ENCODE data around the gene RBKS. TPM values are rescaled to one million over a fixed set of nuclear protein-coding genes. Genes with fewer than 3 reads are reported as not detected.

RBKS gene
- total and polyA plus RNA-seq, 2 of the 13 experiments (the other 11 are each of a cell fraction or from before 2014, with no cell fraction given), result 7.7 to 8.3 TPM

DNA sequence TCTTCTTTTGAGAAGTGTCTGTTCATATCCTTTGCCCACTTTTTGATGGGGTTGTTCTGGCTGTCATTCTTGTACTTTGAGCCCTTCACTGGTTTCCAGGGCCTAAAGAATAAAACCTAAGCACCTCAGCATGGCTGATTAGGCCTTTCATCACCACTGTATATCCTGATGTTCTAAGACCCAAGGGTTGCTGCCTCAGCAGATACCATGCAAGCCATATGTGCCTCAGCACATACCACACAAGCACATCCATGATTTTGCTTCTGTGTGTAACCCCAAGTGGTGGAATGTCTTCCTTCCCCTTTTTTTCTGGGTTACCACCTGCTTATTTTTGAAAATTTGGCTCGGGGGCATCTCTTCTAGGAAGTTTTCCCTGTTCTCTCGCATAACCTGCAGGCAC is 11.4 kb downstream of the RBKS start:
- Histone ChIP-seq H3K27ac (ENCODE audit: extremely low read length, insufficient read depth, low read length) (no peak overlapping the region), H4K20me1 (ENCODE audit: insufficient read depth, low read length) (no peaks in the 10 kb centered on the region), H3K9me3 (ENCODE audit: low read length) (peaks cover 13% of the 10 kb centered on the region), H3K9ac (ENCODE audit: insufficient read depth, low read depth, low read length) (no peak overlapping the region), H3K4me3 (replicated peaks in 1 of 3; ENCODE audit: insufficient read depth in 1 of 3, low read depth in 2 of 3, low read length in 3 of 3) (no peak overlapping the region), H3K4me2 (ENCODE audit: low read depth, low read length) (no peak overlapping the region), H3K36me3 (replicated peaks in 1 of 2; ENCODE audit: control insufficient read depth in 1 of 2, insufficient read depth in 2 of 2, low read length in 2 of 2) (no peaks in the 10 kb centered on the region; a peak in 1 of 5 replicates), H3K27me3 (ENCODE audit: control insufficient read depth in 1 of 2, insufficient read depth in 2 of 2, low read length in 2 of 2) (no peaks in the 10 kb centered on the region), H2AFZ (ENCODE audit: low read length) (no peak overlapping the region), H3K79me2 (ENCODE audit: insufficient read depth, low read length) (no peaks in the 10 kb centered on the region), H3K4me1 (ENCODE audit: insufficient read depth, low read length) (peaks cover 20% of the 10 kb centered on the region)
- ATAC-seq (no peak), DNase-seq (ENCODE audit: low spot score) (no peak), FAIRE-seq (no peak)
- intact Hi-C loops (cut with micrococcal nuclease; ENCODE audit: unreplicated experiment) (no loop called here), in situ Hi-C loops (cut with HindIII; ENCODE audit: extremely low pct_ligation_motif_present, low pct_unique_long_range_greater_than_20kb) (no loop called here)
- WGBS (ENCODE audit: low lambda C conversion rate), result 82% methylated on average over 2 of the region's 2 CpGs
- ChIA-PET CTCF (ENCODE audit: low intra/inter-chr PET ratio, low total read pairs) (no interaction called here), POLR2A (no interaction called here)
- BruUV-seq (replicated peaks), result no TSS peak
- TF ChIP-seq MAFF (IDR thresholded peaks at IDR 0.05; ENCODE audit: low read depth, low read length), result peak; percentile 50; the same call in 1 of the 2 replicates
- TF ChIP-seq MAFK (conservative IDR thresholded peaks at IDR 0.05 in 1 of 2, IDR thresholded peaks at IDR 0.05 in 1 of 2; ENCODE audit: low read length in 2 of 2), result peak; percentile 57 to 78
- TF ChIP-seq PHF5A (CRISPR knock-in tag; IDR thresholded peaks at IDR 0.05; ENCODE audit: low read depth, unreplicated experiment), result no peak
- no peak for TF ChIP-seq NFRKB (IDR thresholded peaks at IDR 0.05)
- no peak for TF ChIP-seq NFKBIZ (CRISPR knock-in tag; IDR thresholded peaks at IDR 0.05)
- no peak for TF ChIP-seq MAFG (CRISPR knock-in tag; IDR thresholded peaks at IDR 0.05)
- TF ChIP-seq NCOA1 (CRISPR knock-in tag; IDR thresholded peaks at IDR 0.05), result no peak
- no peak for TF ChIP-seq SRSF9 (IDR thresholded peaks at IDR 0.05; ENCODE audit: borderline replicate concordance, insufficient read depth, low read depth, low read length, poor library complexity, severe bottlenecking)
- TF ChIP-seq, protein P1, sequence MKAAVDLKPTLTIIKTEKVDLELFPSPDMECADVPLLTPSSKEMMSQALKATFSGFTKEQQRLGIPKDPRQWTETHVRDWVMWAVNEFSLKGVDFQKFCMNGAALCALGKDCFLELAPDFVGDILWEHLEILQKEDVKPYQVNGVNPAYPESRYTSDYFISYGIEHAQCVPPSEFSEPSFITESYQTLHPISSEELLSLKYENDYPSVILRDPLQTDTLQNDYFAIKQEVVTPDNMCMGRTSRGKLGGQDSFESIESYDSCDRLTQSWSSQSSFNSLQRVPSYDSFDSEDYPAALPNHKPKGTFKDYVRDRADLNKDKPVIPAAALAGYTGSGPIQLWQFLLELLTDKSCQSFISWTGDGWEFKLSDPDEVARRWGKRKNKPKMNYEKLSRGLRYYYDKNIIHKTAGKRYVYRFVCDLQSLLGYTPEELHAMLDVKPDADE (CRISPR knock-in tag; IDR thresholded peaks at IDR 0.05), result no peak
- TF ChIP-seq PITX1 (CRISPR knock-in tag; IDR thresholded peaks at IDR 0.05), result no peak

Data from HepG2 (cell line).